ENCODE results near the gene CDH13. TPM values are rescaled to one million over a fixed set of nuclear protein-coding genes. Genes with fewer than 3 reads are reported as not detected.
A peak's percentile ranks its signal among the peaks of the same experiment; 100 is the strongest.

The CDH13 gene
- total and polyA plus RNA-seq, 2 experiments from 2014 or later, result 1.2 to 1.5 TPM

GRCh38 chr16:82991966-82992675, 365.4 kb downstream of the CDH13 start:
- Histone ChIP-seq H2AFZ (no peak overlapping the region), H3K9me3 (ENCODE audit: low read depth) (no peaks in the 10 kb centered on the region), H3K79me2 (no peaks in the 10 kb centered on the region), H3K4me2 (no peak overlapping the region), H3K4me1 (ENCODE audit: insufficient read depth) (peaks cover 4% of the 10 kb centered on the region), H3K9me2 (replicated peaks; ENCODE audit: insufficient read depth) (no peaks in the 10 kb centered on the region), H3K36me3 (replicated peaks; ENCODE audit: insufficient read depth, low read depth) (no peaks in the 10 kb centered on the region), H3K4me3 (no peak overlapping the region), H3K27ac (peak overlapping the region; percentile 61), H4K20me1 (ENCODE audit: insufficient read depth, poor library complexity, severe bottlenecking) (no peaks in the 10 kb centered on the region), H3K27me3 (no peaks in the 10 kb centered on the region)
- TF ChIP-seq EZH2phosphoT487 (IDR thresholded peaks at IDR 0.05; ENCODE audit: low read depth, severe bottlenecking, unreplicated experiment), result no peak
- TF ChIP-seq, protein P1, sequence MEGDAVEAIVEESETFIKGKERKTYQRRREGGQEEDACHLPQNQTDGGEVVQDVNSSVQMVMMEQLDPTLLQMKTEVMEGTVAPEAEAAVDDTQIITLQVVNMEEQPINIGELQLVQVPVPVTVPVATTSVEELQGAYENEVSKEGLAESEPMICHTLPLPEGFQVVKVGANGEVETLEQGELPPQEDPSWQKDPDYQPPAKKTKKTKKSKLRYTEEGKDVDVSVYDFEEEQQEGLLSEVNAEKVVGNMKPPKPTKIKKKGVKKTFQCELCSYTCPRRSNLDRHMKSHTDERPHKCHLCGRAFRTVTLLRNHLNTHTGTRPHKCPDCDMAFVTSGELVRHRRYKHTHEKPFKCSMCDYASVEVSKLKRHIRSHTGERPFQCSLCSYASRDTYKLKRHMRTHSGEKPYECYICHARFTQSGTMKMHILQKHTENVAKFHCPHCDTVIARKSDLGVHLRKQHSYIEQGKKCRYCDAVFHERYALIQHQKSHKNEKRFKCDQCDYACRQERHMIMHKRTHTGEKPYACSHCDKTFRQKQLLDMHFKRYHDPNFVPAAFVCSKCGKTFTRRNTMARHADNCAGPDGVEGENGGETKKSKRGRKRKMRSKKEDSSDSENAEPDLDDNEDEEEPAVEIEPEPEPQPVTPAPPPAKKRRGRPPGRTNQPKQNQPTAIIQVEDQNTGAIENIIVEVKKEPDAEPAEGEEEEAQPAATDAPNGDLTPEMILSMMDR (IDR thresholded peaks at IDR 0.05; ENCODE audit: poor library complexity), result no peak
- TF ChIP-seq EZH2 (IDR thresholded peaks at IDR 0.05; ENCODE audit: borderline replicate concordance), result no peak
- WGBS (ENCODE audit: low lambda C conversion rate, missing lambda C conversion rate), result 47% methylated on average over 4 of the region's 4 CpGs
- DNase-seq (ENCODE audit: low spot score), result no peak

DNA sequence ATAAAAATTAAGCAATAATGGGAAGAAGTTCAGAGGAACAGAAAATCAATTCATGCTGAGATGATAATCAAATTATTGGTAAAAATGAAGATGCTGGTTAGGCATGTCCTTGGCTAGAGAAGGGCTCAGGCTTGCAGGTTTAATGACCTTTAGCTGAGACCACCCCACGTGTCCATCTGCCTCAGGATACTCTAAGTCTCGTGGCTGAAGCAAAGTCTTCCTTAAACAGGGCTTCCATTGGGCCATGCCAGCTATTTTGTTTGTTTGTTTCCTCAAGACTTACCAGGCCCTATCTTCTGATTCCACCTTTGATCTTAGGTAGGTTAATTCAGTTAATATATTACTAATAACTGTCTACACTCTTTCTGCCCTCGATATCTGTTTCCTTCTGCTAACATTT, 366.0 kb downstream of the CDH13 start:
- Histone ChIP-seq H3K4me2 (no peak overlapping the region), H4K20me1 (ENCODE audit: insufficient read depth, poor library complexity, severe bottlenecking) (no peaks in the 10 kb centered on the region), H3K79me2 (no peaks in the 10 kb centered on the region), H3K4me3 (no peak overlapping the region), H3K36me3 (replicated peaks; ENCODE audit: insufficient read depth, low read depth) (no peaks in the 10 kb centered on the region), H3K27ac (peak overlapping the region; percentile 61), H2AFZ (no peak overlapping the region), H3K9me2 (replicated peaks; ENCODE audit: insufficient read depth) (no peaks in the 10 kb centered on the region), H3K27me3 (no peaks in the 10 kb centered on the region), H3K4me1 (ENCODE audit: insufficient read depth) (peaks cover 4% of the 10 kb centered on the region), H3K9me3 (ENCODE audit: low read depth) (no peaks in the 10 kb centered on the region)
- 59% methylated on average over 3 of the region's 3 CpGs for WGBS (ENCODE audit: low lambda C conversion rate, missing lambda C conversion rate)
- TF ChIP-seq, protein P1 (IDR thresholded peaks at IDR 0.05; ENCODE audit: poor library complexity), result no peak
- no peak for TF ChIP-seq EZH2 (IDR thresholded peaks at IDR 0.05; ENCODE audit: borderline replicate concordance)
- no peak for DNase-seq (ENCODE audit: low spot score)

- H3K79me2 ChIP-seq, result no peaks in the 10 kb centered on the region
- H3K4me1 ChIP-seq (ENCODE audit: insufficient read depth), result peaks cover 4% of the 10 kb centered on the region
- H3K4me3 ChIP-seq, result no peak overlapping the region
- no peak overlapping the region for H2AFZ ChIP-seq
- no peak overlapping the region for H3K4me2 ChIP-seq
- H3K9me2 ChIP-seq (replicated peaks; ENCODE audit: insufficient read depth), result no peaks in the 10 kb centered on the region
- no peak for DNase-seq (ENCODE audit: low spot score)
- H3K27ac ChIP-seq, result peak overlapping the region; percentile 18
- WGBS (ENCODE audit: low lambda C conversion rate, missing lambda C conversion rate), result 89% methylated on average over 5 of the region's 5 CpGs
- no peaks in the 10 kb centered on the region for H4K20me1 ChIP-seq (ENCODE audit: insufficient read depth, poor library complexity, severe bottlenecking)
- H3K36me3 ChIP-seq (replicated peaks; ENCODE audit: insufficient read depth, low read depth), result no peaks in the 10 kb centered on the region
- no peak for TF ChIP-seq EZH2 (IDR thresholded peaks at IDR 0.05; ENCODE audit: borderline replicate concordance)
- TF ChIP-seq, protein P1 (IDR thresholded peaks at IDR 0.05; ENCODE audit: poor library complexity), result no peak
- TF ChIP-seq EZH2phosphoT487 (IDR thresholded peaks at IDR 0.05; ENCODE audit: low read depth, severe bottlenecking, unreplicated experiment), result no peak
- H3K27me3 ChIP-seq, result no peaks in the 10 kb centered on the region
- no peaks in the 10 kb centered on the region for H3K9me3 ChIP-seq (ENCODE audit: low read depth)
Observed at GRCh38 chr16:82993415-82993814, 366.6 kb downstream of the CDH13 start.

Measured in hepatocyte (in vitro differentiated cells).